GM21723 (cell line): ENCODE results near the gene LRIG3.
A peak's percentile ranks its signal among the peaks of the same experiment; 100 is the strongest.
"Not testable (repeated sequence)": the region's sequence is repeated elsewhere in the genome, so short reads cannot be mapped to it uniquely, and the experiment has no call there.

Experiments
- ATAC-seq: cut with Tn5 transposase; IDR thresholded peaks from one replicate; pipeline ENCODE4 v1.9.1; 2021; ENCODE audit warnings: mild to moderate bottlenecking, moderate library complexity; ENCODE audit not compliant: unreplicated experiment

LRIG3 gene, protein sequence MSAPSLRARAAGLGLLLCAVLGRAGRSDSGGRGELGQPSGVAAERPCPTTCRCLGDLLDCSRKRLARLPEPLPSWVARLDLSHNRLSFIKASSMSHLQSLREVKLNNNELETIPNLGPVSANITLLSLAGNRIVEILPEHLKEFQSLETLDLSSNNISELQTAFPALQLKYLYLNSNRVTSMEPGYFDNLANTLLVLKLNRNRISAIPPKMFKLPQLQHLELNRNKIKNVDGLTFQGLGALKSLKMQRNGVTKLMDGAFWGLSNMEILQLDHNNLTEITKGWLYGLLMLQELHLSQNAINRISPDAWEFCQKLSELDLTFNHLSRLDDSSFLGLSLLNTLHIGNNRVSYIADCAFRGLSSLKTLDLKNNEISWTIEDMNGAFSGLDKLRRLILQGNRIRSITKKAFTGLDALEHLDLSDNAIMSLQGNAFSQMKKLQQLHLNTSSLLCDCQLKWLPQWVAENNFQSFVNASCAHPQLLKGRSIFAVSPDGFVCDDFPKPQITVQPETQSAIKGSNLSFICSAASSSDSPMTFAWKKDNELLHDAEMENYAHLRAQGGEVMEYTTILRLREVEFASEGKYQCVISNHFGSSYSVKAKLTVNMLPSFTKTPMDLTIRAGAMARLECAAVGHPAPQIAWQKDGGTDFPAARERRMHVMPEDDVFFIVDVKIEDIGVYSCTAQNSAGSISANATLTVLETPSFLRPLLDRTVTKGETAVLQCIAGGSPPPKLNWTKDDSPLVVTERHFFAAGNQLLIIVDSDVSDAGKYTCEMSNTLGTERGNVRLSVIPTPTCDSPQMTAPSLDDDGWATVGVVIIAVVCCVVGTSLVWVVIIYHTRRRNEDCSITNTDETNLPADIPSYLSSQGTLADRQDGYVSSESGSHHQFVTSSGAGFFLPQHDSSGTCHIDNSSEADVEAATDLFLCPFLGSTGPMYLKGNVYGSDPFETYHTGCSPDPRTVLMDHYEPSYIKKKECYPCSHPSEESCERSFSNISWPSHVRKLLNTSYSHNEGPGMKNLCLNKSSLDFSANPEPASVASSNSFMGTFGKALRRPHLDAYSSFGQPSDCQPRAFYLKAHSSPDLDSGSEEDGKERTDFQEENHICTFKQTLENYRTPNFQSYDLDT

DNA sequence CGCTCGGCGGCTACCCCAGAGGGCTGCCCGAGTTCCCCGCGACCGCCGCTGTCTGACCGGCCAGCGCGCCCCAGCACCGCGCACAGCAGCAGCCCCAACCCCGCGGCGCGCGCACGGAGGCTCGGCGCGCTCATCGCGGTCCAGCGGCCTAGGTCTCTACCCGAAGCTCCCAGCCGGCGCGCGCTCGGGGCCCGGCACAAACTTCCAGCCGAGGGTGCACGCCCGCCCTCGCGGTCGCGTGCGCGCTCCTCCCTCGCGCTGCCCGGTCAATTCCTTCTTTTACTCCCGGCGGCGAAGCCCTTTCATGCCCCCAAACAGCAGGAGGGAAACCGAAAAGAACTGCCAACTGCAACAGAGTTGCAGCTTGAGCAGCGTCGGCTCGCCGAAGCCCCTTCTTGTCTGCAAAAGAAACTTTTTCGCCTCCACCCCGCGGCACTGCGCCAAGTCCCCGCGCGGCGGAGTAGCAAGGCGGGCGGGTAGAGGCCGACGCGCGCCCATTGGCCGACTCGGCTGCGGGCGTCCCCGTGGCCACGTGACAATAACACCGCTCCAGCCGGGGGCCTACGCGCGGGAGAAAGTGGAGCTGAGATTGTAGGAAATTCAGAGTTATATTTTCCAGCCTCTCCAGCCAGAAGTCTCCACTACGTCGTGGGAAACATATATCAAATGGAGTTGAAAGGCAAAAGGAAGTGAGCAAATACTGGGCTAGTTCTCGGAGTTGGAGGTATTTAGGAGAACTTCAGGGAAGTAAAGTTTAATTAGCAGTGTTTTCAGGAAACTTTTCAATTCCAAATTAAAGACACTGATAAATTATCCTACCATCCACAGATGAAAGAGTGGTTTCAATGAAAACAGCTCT is at the start of gene LRIG3:
Gene LRIG3, minus strand, starts transcription at position 403 of the 859 bp plus-strand sequence. Its CDS starts 269 bp downstream, at position 134.
- peak; percentile 87 for ATAC-seq

DNA sequence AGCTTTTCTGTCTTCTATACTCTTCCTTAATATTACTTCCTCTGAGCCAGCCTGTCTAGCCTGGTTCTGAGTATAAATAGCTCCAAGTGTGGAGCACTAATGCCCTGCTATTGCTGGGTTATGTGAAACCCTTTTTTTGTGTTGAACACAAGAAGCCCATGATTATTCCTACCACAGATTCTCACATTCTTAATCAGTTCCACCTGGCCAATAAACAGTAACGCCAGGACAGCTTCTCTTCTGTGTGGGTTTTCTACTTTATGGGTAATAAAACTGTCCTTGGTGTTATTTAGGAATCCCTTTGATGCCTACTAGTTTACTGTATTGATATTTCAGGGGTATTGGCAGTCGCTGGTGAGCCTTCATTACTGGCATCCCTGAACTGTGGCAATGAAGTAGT is 48.9 kb upstream of the LRIG3 start:
- no peak for ATAC-seq

DNA sequence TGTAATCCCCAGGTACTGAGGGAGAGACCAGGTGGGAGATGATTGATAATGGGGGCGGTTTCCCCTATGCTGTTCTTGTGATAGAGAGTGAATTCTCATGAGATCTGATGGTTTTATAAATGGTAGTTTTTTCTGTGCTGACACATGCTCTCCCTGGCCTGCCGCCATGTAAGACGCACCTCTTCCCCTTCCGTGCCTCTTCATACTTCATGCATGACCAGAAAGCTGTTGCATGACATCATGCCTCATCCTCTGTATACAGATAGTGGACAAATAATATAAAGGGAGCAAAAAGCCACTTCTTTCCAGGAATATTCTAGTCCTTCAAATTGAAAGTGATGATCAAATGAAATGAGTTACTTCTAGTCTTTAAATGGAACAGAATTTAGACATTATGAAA is 47.3 kb upstream of the LRIG3 start:
- ATAC-seq = no peak

DNA sequence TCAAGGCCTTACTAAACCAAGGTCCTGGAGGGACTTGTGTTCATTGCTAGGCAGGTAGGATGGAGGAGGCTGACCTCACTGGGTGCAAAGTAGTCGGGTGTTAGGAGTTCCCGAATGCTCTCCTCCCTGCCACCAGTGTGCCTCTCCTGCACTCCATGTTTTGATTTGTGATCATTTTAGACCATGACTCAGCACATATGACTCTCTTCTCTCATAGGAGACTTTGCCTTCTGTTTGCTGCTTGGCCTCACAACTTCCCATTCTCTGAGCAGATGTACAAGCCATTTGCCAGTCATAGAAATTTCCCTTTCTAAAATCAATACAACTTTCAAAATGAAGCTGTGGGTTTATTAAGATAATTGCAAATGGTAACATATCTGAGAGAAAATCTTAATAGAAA is 46.6 kb upstream of the LRIG3 start:
- no peak for ATAC-seq

DNA sequence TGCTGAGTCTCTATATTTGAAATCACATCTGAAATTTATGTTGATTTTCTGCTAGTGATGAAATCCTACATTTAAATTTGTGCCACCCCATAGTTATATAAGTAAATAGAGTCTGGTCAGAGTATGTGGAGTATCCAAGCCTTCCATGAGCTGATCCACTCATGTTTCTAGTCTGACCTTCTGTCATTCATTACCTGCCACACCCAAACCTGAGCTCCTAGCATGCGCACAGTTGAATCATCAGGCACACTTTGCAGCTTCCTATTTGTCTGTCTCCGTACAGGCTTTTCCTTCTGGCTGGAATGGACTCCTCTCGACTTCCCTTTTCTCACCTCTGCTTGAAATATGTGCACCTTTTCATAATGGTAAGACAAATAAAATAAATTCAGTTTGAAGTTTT is 45.3 kb upstream of the LRIG3 start:
- ATAC-seq = no peak

DNA sequence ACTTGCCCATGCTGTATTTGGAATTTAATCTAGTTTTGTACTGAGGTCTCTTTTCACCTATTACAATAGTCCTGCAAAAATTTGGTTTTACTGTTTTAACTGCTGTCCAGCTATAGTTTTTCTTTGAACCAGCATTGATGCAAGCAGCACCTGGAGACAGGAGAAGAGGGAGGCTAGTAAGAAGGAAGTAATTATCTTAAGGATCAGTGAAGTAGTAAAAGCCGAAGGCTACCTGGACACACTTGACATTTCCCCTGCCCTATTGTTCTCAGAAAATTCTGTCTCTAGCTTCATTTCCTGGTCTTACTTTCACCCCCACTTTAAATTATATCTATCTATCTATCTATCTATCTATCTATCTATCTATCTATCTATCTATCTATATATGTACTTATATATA is 43.5 kb upstream of the LRIG3 start:
- ATAC-seq = no peak

DNA sequence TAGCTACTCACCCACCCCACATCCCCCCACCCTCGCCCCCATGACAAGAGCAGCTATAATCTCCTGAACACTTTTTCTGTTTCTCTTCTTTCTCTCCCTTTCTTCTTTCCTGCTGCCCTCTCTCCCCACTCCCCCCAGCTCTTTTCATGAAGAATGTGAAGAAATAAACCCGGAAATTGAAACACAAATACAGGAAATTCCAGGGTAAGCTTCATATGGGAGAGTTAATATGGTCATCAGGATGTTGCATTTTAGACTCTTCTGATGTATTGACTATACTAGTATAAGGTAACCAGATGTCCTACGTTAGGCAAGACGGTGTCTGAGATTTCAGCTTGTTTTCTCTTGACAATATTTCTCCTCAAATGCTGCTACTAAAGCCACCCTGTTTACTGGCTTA is 41.6 kb upstream of the LRIG3 start:
- no peak for ATAC-seq

DNA sequence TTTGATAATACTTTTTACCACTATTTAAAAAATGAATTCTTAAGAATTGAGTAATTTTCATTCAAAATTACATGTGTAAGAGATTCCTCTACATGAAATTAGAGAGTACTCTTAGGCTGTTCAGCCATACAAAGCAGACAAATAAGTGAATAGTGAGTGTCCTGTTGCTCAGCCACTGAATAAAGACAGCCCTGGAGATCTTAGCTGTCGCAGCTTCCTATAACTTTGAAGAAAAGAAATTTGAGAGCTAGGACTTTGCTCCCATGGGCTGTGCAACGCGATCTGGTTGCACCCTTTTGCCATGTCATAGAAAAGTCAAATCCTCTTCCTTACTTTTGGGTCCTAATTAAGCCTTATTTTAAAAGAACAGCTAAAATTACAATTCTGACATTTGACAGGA is 40.9 kb upstream of the LRIG3 start:
- no peak for ATAC-seq

DNA sequence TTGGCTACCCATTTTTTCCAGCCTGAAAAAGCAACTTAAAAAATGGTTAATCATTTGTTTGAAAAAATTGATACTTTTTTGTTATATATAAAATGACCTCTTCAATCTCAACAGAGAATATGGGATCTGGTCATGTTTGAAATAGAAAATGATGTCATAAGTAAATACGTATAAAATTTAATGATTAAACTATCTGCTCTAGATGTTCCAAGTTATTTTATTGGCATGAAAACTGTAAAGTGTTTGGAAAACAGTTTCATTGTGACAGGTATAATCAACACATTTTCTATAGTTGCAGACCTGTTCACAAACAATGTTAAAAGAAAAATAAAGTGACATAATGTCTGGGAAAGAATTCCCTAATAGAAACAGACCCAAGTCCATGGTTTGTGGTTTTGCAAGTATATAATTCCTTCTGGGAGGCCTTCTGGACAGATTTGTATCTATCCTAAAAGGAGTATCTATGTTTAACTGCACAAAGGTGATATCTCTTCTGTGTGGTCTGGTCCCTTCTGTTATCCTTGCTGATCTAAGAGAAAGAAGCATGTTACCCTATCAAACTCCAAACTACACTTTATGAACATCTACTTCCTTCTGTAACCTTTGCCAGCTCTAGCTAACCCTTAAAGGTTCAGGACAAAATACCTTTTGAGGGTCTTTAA is 39.5 kb upstream of the LRIG3 start:
- ATAC-seq = no peak

DNA sequence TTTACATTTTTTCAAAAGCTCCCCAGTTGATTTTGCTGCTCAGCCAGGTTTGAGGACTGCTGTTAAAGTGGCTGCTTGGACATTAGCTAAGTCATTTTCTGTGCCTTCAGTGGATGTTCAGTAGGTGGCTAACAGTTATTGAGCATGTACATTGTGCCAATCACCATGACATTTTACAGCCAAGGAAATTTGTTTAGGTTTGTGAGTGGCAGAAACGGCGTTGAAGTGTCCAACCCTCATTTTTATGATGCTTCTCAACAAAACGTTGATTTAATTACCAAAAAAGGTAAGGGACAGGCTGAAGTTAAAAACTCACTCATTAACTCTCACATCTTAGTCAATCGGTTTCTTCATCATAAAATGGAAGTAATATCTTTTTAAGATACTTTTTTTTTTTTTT is 37.0 kb upstream of the LRIG3 start:
- no peak for ATAC-seq

DNA sequence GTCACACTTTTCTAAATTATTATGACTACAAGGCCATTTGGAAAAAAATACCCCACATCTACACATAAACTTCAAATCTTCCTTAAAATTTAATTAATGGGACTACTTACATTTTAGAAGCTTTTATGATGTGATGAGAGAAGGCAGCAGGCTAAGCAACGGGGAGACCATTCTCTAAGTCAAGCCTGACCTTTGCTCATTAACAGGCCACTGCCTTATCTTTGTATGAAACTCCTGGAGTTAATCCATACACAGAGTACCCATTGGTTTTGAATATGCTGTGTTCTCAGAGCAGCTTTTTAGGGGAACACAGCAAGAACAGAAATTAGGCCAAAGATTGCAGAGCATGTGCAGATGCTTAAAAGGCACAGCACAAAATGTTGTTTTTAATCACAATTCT is 35.5 kb upstream of the LRIG3 start:
- ATAC-seq = no peak

DNA sequence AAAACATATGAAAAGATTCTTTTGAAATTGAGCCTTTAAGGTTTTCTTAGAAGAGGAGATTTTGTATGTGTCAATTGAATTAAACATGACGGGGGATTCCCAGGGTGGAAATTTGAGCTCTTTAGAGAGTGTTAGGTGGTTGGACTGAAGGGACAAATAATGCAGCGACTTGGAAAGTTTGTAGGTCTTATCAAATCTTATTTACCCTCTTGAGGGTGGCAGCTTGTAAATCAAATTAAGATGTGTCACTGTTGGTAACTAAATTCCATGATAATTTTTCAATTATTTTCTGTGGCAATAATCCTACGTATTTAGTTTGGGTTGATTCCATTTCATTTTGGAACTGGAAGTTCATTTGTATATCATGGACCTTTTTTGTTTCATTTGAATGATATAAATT is 33.7 kb upstream of the LRIG3 start:
- no peak for ATAC-seq

DNA sequence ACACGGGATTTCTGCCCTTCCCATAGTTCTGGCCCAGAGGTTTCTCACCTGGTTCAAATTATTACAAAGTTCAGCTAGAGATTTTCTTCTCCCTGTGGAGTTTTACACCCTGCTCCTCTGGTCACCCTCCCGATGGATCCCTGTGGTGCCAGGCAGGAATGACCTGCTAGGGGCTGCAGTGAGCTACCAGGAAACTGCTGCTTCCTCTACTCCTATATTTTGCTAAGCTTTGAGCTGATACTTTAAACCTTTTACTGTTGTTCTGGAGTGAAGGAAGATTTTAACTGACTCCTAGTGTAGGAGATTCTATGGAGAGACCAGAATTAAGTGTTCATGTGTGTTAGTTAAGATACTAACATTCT is 30.4 kb upstream of the LRIG3 start:
- no peak for ATAC-seq

DNA sequence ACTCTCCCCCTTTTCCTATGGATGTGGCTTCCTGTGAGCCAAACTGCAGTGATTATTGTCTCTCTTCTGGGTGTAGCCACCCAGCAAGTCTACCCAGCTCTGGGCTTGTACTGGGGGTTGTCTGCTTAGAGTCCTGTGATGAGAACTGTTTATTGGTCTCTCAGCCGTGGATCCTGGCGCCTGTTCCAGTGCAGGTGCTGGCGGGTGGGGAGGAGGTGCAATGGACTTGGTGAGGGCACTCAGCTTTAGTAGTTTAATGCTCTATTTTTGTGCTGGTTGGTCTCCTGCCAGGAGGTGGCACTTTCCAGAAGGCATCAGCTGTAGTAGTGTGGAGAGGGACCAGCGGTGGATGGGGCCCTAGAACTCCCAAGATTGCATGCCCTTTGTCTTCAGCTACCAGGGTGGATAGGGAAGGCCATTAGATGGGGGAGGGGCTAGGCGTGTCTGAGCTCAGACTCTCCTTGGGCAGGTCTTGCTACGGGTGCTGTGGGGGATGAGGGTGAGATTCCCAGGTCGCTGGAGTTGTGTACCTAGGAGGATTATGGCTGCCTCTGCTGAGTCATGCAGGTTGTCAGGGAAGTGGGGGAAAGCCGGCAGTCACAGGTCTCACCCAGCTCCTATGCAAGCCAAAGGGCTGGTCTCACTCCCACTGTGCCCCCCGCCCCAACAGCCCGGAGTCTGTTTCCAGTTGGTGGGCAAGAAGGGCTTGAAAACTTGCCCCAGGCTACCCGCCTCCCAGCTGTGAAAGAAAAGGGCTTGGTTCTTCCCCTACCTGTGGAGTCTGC is 29.8 kb upstream of the LRIG3 start:
- not testable (repeated sequence) for ATAC-seq

DNA sequence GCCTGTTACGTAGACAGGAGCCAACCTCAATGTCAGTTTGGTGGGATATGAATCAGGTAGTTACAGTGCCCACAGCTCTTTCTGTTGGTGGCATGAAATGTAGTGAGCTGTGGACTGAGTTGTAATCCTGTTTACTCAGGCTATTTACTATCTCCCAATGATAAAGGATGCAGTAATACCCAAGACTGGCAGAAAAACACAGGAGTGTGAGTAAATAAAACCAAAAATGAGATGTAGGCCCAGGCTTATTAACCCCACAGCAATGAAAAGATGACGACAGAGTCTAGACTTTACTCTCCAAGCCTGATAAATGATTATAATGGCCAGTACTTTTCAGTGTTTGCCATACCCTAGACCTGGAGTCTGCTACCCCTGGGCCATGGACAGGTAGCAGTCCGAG is 22.8 kb upstream of the LRIG3 start:
- ATAC-seq = no peak

DNA sequence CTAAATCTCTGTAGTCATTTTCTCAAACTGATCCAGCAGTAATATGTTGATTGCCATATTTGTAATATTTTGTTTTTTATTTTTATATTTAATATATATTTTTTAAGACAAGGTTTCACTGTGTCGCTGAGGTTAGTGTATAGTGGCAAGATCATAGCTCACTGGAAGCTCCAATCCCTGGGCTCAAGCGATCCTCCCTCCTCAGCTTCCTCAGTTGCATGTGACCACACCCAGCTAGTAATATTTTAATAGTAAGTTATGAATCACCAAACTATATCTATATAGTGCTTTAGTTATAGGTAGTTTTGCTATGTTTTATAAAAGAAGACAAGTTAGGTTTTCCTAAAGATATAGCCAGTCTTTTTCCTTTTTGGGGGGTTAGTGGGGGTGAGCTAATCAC is 22.0 kb upstream of the LRIG3 start:
- ATAC-seq = no peak

DNA sequence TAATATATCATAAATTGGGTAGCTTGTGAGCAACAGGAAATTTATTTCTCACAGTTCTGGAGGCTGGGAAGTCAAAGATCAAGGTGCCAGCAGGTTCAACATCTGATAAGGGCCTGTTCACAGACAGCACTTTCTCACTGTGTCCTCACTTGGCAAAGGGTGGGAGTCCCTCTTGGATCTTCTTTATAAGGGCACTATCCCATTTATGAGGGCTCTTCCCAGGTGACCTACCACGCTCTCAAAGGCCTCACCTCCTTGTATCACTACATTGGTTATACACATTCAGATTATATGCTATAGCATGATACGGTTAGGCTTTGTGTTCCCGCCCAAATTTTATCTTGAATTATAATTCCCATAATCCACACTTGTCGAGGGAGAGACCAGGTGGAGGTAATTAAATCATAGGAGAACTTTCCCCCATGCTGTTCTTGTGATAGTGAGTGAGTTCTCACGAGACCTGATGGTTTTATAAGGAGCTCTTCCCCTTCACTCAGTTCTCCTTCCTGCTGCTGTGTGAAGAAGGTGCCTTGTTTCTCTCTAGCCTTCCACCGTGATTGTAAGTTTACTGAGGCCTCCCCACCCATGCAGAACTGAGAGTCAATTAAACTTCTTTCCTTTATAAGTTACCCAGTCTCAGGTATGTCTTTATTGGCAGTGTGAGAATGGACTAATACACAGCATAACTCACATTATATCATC is 19.2 kb upstream of the LRIG3 start:
- no peak for ATAC-seq

DNA sequence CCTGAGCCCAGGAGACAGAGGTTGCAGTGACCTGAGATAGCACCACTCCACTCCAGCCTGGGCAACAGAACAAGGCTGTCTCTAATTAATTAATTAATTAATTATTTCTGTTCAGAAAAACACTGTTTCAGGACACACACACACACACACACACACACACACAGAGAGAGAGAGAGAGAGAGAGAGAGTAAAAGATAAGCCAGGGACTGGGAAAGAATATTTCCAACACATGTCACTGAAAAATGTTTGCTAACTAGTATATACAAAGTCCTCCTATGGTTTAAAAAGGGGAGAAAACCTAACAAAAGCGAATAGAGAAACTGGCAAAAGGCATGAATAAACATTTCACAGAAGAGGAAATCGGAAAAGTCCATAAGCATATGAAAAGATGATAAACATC is 18.1 kb upstream of the LRIG3 start:
- no peak for ATAC-seq

DNA sequence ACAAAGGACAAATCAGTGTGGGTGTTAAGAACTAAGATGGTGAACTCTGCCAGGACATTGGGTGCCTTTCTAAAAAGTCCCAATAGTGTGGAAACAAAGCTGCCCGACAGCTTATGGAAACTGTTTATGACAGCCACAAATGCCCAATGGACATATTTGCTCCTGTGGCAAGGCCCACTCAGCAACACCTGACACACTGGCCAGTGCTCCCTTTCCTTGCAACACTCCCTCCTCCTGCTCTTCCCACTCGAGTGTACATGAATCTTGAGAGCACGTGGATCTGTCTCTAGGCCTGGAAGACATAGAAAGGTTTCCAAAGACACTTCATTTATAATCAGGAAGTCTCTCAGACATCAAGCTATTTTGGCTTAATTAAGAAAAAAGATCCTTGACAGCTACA is 14.2 kb upstream of the LRIG3 start:
- no peak for ATAC-seq
